HG03469 (cell line): ENCODE data around the gene CYP27C1.

Experiments used
- ATAC-seq: cut with Tn5 transposase; IDR thresholded peaks from one replicate; pipeline ENCODE4 v1.9.1; 2021; ENCODE audit warnings: mild to moderate bottlenecking, moderate library complexity, moderate number of reproducible peaks; ENCODE audit not compliant: unreplicated experiment

Gene CYP27C1

GRCh38 chr2:127157651-127158485 lies 62.2 kb downstream of the CYP27C1 start:
- ATAC-seq, result no peak

DNA sequence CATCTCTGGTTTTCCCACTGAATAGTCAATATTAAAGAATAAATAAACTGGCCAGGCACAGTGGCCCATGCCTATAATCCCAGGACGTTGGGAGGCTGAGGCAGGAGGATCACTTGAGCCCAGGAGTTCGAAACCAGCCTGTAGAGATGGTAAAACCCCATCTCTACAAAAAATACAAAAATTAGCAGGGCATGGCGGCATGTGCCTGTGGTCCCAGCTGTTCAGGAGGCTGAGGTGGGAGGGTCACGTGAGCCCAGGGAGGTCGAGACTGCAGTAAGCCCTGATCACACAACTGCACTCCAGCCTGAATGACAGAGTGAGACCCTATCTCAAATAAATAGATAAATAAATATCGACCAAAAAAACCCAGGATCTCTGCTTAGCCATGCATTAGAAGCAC lies 63.0 kb downstream of the CYP27C1 start:
- ATAC-seq, result no peak

GRCh38 chr2:127155947-127156346 lies 64.2 kb downstream of the CYP27C1 start:
- ATAC-seq, result no peak

DNA sequence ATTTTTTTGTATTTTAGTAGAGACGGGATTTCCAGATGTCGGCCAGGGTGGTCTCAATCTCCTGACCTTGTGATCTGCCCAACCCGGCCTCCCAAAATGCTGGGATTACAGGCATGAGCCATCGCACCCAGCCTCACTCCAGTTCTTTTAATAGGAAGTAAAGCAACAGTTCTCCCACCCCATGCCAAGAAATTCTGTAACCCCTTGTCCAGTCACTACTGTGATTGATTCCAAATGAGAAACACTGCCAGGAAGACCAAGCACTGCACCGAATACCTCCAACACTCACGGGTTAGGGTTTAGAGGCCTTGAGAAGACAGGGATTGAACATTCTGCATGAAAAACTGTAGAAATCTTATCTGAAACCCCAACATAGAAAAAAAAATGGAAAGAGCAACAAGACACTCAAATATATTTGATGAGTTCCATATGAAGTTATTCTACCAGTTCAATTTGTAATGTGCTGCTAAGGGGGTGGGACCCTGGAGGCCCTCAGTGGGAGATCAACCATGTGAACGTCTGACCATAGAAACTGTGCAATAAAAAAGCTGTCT lies 65.0 kb downstream of the CYP27C1 start:
- no peak for ATAC-seq

GRCh38 chr2:127154396-127154795 lies 65.7 kb downstream of the CYP27C1 start:
- ATAC-seq, result no peak

GRCh38 chr2:127153691-127154158 lies 66.4 kb downstream of the CYP27C1 start:
- no peak for ATAC-seq

- ATAC-seq, result no peak
These were observed 69.1 kb downstream of the CYP27C1 start for GRCh38 chr2:127150996-127151395.

DNA sequence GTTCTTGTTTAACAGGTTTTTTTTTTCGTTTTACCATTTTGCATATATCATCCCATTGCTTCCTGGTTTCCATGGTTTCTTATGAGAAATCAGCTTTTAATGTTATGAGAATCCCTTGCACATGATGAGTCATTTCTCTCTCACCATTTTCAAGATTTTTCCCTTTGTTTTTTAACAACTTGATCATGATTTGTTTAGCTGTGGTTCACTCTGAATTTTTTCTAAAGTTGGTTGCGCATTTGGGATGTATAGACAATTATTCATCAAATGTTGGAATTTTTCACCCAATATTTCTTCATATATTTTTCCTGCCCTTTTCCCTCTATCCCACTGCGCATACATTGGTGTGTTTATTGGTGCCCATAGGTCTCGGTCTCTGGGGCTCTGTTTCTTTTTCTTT lies 70.7 kb downstream of the CYP27C1 start:
- no peak for ATAC-seq

DNA sequence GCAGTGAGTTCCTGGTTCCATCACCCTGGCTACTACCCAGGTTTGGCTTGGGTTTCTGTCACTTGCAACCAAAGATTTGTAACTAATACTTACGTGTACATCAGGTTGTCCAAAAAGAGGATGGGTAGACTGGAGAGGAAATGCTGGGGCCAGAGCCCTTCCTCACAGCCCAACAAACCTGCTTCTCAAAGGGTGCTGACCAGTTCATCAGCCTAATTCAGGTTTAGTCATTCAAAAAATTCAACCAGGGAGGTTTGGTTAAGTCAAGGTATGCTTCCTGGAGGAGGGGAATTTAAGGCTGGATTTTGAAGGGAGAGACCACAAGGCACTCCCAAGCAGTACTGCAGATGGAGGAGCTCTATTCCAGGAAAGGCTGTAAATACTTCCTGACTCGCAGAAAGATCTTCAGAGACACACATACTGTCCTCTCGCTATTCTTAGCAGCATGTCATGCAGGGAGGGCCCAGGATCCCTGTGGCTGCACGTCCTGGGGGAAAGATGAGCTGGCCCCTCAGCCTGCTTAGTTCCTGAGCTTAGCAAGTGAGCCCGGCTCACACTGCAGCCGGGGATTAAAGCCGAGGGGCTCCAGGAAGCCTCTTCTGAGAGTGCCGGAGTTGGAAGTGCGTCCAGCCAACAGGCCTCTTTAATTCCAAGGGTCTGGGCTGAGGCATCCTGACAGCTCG lies 73.1 kb downstream of the CYP27C1 start:
- ATAC-seq, result no peak

- ATAC-seq, result no peak
These were observed 73.9 kb downstream of the CYP27C1 start for GRCh38 chr2:127146071-127146725.

DNA sequence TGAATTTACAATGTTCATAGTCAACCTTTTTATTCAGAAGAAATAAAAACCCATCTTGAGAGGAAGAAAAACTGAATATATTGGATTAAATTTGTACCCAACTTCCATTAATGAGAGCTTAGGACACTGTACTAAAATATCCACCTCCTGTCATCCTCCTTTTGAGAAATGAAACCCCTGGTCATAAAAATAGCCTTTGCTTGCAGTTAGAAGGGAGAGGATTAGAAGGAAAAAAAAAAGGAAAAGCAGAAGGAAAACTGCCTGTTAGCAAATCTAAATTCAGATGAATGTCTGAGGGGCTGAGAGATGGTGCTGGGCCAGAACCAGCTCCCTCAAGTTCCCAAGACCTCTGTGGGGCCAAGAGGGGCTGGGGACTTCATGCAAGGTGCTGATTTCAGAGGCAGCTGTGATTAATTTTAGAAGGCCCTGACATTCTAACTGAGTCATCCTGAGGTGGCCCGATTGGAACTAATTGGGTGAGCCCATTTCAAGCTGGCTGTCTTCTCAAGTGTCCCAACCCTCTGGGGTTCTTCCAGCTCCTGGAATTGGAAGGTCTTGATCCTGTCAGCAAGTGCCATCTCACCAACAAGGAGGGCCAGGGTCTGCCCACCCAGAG lies 74.7 kb downstream of the CYP27C1 start:
- ATAC-seq, result no peak

- no peak for ATAC-seq
These were observed 76.0 kb downstream of the CYP27C1 start for GRCh38 chr2:127143841-127144782.

- no peak for ATAC-seq
These were observed 77.2 kb downstream of the CYP27C1 start for GRCh38 chr2:127142663-127143630.

GRCh38 chr2:127140538-127140937 lies 79.6 kb downstream of the CYP27C1 start:
- ATAC-seq, result no peak

GRCh38 chr2:127139766-127140165 lies 80.3 kb downstream of the CYP27C1 start:
- no peak for ATAC-seq

- ATAC-seq, result no peak
These were observed 81.8 kb downstream of the CYP27C1 start for GRCh38 chr2:127138281-127138680.

DNA sequence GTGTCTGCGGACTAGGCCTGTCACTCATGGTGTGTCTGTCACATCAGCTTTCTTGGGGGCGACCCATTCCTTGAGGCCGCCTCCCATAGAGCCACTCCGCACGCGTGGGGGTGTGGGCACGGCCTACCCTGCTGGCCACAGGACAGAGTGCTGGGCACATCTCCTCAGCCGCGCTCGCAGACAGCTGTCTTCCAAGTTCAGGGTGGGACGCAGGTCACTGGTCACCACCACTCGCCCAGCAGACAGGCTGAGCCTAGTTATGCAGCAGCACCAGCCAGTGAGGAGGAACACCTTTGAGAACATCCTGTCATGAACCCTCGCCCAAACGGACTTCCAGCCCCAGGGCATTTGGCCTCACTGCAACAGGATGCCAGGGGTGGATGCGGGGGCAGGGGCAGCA lies 82.4 kb downstream of the CYP27C1 start:
- no peak for ATAC-seq

DNA sequence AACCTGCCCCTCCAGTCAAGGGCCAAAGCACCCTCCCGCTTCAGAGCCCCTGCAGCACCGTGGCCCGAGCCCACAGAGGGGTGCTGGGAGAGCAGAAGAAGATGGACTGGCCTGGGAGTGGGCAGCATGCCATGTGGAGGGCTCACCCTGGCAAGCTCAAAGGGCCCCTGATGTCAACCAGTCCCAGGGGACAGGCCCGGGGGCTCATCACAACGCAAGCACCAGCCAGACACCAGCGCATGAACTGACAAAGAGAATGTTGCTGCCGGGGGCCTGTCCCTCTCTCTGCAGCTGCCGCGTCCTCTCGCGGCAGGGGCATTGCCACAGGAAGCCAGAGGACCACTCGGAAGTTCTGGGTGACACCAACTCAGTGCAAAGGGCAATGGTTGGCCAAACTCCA lies 82.9 kb downstream of the CYP27C1 start:
- no peak for ATAC-seq
